Prostate gland (tissue), 2 donors: ENCODE data around the gene FGF8. TPM values are rescaled to one million over a fixed set of nuclear protein-coding genes. Genes with fewer than 3 reads are reported as not detected.

Experiments
- DNase-seq: peaks from one replicate; pipeline ENCODE4 v3.0.0-alpha.2; 2019; ENCODE audit warnings: low spot score
- H3K27ac ChIP-seq, 2 donors: fragments of 200-600 bp; sonication (generic); 2 replicates each; pipeline ENCODE4 v1.5.1; 2017 to 2019
- H3K27me3 ChIP-seq: fragments of 200-600 bp; sonication (generic); replicated peaks from 2 replicates; pipeline ENCODE4 v1.5.1; 2019; ENCODE audit not compliant: insufficient read depth
- H3K36me3 ChIP-seq, 2 donors: fragments of 200-600 bp; sonication (generic); 1 replicate in 1 of 2; 2 replicates in 1 of 2; pipeline versions ENCODE4 v1.5.1 to v1.8.1; 2017 to 2019
- H3K4me1 ChIP-seq: fragments of 200-600 bp; sonication (generic); replicated peaks from 2 replicates; pipeline ENCODE4 v1.5.1; 2019
- H3K4me3 ChIP-seq, 2 donors: fragments of 200-600 bp; sonication (generic); 2 replicates each; pipeline ENCODE4 v1.5.1; 2017 to 2019
- H3K9me3 ChIP-seq: fragments of 200-600 bp; sonication (generic); 2 replicates; pipeline ENCODE4 v1.5.1; 2017
- CTCF ChIP-seq, 4 experiments: fragments of 200-600 bp in 2 of 4; fragments of 450-650 bp in 2 of 4; sonication (generic) in 2 of 4; IDR thresholded peaks; 1 replicate in 3 of 4; 2 replicates in 1 of 4; pipeline ENCODE4 v1.5.1; 2016 to 2019; ENCODE audit warnings: antibody characterized with exemption in 4 of 4, mild to moderate bottlenecking in 2 of 4, moderate library complexity in 2 of 4
- POLR2A ChIP-seq: fragments of 450-650 bp; IDR thresholded peaks from one replicate; pipeline ENCODE4 v1.6.1; 2016; ENCODE audit warnings: antibody characterized with exemption, mild to moderate bottlenecking
- POLR2AphosphoS5 ChIP-seq: sonication (generic); formaldehyde crosslinking; IDR thresholded peaks from one replicate; pipeline ENCODE4 v1.6.1; 2017; ENCODE audit warnings: antibody characterized with exemption
- WGBS: methylation state at CpG from one replicate; pipeline ENCODE4 v1.1.5; 2018; 5-methylcytosine and 5-hydroxymethylcytosine counted together
- intact Hi-C: fragments of 100-400 bp; cut with DNase I; formaldehyde crosslinking; loops from one replicate; pipeline ENCODE4 v1.14.2; 2022
- total RNA-seq, 2 donors: library from RNA; depleted of rRNA; stranded (reverse); fragments of >200 nt; gene quantifications; one replicate each; pipeline ENCODE4 v1.1.0, GENCODE V29; 2016

The FGF8 gene
- total RNA-seq, 2 donors from 2014 or later: 1.2 TPM; not detected in 1

- H3K4me1 ChIP-seq: no peaks in the 10 kb centered on the region
- no peak for DNase-seq
- 64% methylated on average over 12 of the region's 12 CpGs for WGBS
- H3K4me3 ChIP-seq: no peak overlapping the region
- no peaks in the 10 kb centered on the region for H3K9me3 ChIP-seq
- intact Hi-C loops: no loop called here
- H3K27ac ChIP-seq: no peak overlapping the region
- no peaks in the 10 kb centered on the region for H3K36me3 ChIP-seq
- TF ChIP-seq POLR2A (no peak), CTCF (IDR thresholded peaks at IDR 0.05) (no peak), POLR2AphosphoS5 (no peak)
- H3K27me3 ChIP-seq: peaks cover 6% of the 10 kb centered on the region
Measured at GRCh38 chr10:101766753-101767599, 8.9 kb downstream of the FGF8 start.

GRCh38 chr10:101766306-101766705 lies 9.6 kb downstream of the FGF8 start:
- H3K27me3 ChIP-seq: peaks cover 2% of the 10 kb centered on the region
- TF ChIP-seq POLR2A: no peak
- TF ChIP-seq POLR2AphosphoS5: no peak
- TF ChIP-seq CTCF (IDR thresholded peaks at IDR 0.05): no peak

GRCh38 chr10:101763141-101763846 lies 12.6 kb downstream of the FGF8 start:
- DNase-seq: no peak
- Histone ChIP-seq H3K4me1 (no peaks in the 10 kb centered on the region), H3K36me3 (no peaks in the 10 kb centered on the region), H3K4me3 (no peak overlapping the region), H3K27ac (no peak overlapping the region), H3K27me3 (no peaks in the 10 kb centered on the region), H3K9me3 (no peaks in the 10 kb centered on the region)
- 86% methylated on average over 10 of the region's 10 CpGs for WGBS
- intact Hi-C loops: no loop called here
- TF ChIP-seq CTCF (IDR thresholded peaks at IDR 0.05) (no peak), POLR2A (no peak), POLR2AphosphoS5 (no peak)

More at GRCh38 chr10:101766306-101766705, 9.6 kb downstream of the FGF8 start:
- intact Hi-C loops: no loop called here
- Histone ChIP-seq H3K4me3 (no peak overlapping the region), H3K27ac (no peak overlapping the region), H3K9me3 (no peaks in the 10 kb centered on the region), H3K36me3 (no peaks in the 10 kb centered on the region), H3K4me1 (no peaks in the 10 kb centered on the region)
- 87% methylated on average over 6 of the region's 6 CpGs for WGBS
- no peak for DNase-seq

GRCh38 chr10:101762736-101763135 lies 13.2 kb downstream of the FGF8 start:
- TF ChIP-seq POLR2AphosphoS5 (no peak), POLR2A (no peak), CTCF (IDR thresholded peaks at IDR 0.05) (no peak)
- Histone ChIP-seq H3K27ac (no peak overlapping the region), H3K36me3 (no peaks in the 10 kb centered on the region), H3K27me3 (no peaks in the 10 kb centered on the region), H3K9me3 (no peaks in the 10 kb centered on the region), H3K4me1 (no peaks in the 10 kb centered on the region), H3K4me3 (no peak overlapping the region)
- WGBS: 96% methylated on average over 5 of the region's 5 CpGs
- DNase-seq: no peak
- intact Hi-C loops: no loop called here
